Astrocyte of the hippocampus (primary cell): ENCODE measurements around the gene PIGM.
"Not testable (repeated sequence)": the region's sequence is repeated elsewhere in the genome, so short reads cannot be mapped to it uniquely, and the experiment has no call there.

ENCODE experiments used
- DNase-seq: peaks from one replicate; pipeline ENCODE4 v3.0.0; 2011; ENCODE audit warnings: low read depth, low spot score

PIGM gene

GRCh38 chr1:160061369-160062229, 29.8 kb upstream of the PIGM start:
- no peak for DNase-seq

- DNase-seq, result no peak
Observed at GRCh38 chr1:160058087-160058486, 26.3 kb upstream of the PIGM start.

DNA sequence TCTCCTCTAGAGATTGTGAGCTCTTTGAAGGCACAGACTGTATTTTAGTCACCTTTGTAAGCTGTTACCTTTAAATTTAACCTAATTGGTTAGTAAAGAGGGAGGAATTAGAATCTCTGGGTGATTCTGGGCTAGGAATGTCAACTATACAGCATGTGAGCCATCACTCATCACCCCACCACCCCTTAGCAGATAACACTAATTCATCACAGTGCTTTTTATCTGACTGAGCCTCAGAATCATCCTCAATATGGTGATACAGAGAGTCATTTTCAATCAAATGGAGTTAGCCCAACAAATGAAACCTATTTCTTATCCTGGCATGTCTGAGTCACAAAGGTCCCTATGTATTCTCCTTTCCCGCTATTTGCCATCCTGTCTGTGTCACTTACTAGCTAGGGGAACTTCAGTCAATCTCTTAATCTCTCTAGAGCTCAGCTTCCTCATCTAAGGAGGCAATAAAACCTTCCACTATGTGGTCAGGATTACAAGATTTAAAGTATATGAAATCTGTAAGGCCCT, 24.9 kb upstream of the PIGM start:
- DNase-seq, result no peak

- no peak for DNase-seq
Observed at GRCh38 chr1:160053548-160054365, 22.0 kb upstream of the PIGM start.

GRCh38 chr1:160052936-160053335, 21.1 kb upstream of the PIGM start:
- no peak for DNase-seq

DNA sequence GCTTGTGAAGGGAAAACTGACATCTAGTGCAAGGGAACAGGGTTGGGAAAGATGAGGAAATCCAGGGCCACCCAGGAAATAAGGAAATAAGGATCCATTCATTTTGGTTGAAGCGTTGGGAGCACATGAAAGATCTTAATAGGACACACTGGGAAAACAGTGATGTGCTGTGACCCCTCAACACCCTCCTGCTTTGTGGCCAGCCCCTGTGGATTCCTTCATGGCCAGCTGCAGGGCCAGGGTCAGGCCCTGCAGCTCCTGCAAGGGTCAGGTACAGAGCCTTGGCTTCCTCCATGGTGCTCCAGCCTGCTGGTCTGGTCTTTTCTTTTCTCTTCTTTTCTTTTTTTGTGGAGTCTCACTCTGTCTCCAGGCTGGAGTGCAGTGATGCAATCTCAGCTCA, 18.8 kb upstream of the PIGM start:
- no peak for DNase-seq

DNA sequence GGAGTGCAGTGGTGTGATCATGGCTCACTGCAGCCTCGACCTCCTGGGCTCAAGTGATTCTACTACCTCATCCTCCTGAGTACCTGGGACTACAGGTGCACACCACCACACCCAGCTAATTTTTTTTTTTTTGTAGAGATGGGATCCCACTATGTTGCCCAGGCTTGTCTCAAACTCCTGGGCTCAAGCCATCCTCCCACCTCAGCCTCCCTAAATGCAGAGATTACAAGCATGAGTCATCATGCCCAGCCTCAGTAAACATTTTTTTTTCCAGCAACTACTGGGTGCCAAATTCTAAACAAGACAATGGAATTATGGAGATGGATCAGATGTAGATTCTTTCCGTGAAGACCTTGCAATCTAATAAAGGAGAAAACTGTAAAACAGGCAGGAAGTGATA, 18.4 kb upstream of the PIGM start:
- not testable (repeated sequence) for DNase-seq

- no peak for DNase-seq
Observed at GRCh38 chr1:160049101-160049500, 17.3 kb upstream of the PIGM start.

DNA sequence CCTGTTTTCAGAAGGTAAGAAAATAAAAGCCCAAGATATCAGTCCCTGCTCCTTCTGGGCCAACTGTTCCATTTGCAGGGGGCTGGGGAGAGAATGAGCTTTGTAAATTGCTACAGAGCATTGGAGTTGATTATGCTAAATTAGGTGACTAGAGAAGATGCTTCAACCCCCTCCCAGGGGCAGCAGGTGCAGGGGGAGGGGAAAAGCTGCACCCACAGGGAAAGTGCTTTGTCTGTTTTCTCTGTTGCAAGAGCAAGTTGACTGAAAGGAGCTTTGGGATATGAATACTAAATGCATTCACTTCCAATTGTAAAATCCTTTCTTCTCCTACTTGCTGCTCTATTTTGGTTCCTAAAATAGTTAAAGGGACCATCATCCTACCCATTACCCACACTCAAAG, 16.5 kb upstream of the PIGM start:
- DNase-seq, result no peak

DNA sequence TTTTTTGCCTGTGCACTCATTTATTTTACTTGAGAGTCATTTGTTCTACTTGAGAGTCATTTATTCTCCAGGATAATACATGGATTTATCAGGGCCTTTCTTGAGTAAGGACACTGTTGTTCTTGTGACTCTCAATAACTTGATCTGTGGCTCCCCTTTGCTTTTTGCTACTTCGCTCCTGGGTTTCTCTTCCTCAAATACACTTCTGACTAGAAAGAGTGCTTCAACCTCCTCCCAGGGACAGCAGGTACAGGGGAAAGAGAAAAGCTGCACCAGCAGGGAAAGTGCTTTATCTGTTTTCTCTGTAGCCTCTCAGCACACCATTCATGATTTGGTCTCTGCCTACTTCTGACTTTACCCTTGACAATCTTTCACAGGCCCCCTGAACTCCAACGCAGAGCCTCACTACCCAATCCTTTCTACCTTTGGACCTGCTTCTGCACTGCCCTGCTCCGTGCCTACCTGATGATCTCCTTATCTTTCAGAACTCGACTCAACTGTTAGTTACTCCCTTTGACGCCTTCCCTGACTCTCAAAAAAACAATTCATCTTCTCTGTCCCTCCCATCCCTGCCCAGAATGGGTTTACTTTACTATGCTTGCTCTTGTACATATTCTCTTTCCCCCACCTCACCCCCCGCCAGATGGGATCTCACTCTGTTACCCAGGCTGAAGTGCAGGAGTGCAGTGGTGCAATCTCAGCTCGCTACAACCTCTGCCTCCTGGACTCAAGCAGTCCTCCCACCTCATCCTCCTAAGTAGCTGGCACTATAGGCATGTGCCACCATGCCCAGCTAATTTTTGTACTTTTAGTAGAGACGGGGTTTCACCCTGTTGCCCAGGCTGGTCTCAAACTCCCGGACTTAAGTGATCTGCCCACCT, 15.6 kb upstream of the PIGM start:
- no peak for DNase-seq

DNA sequence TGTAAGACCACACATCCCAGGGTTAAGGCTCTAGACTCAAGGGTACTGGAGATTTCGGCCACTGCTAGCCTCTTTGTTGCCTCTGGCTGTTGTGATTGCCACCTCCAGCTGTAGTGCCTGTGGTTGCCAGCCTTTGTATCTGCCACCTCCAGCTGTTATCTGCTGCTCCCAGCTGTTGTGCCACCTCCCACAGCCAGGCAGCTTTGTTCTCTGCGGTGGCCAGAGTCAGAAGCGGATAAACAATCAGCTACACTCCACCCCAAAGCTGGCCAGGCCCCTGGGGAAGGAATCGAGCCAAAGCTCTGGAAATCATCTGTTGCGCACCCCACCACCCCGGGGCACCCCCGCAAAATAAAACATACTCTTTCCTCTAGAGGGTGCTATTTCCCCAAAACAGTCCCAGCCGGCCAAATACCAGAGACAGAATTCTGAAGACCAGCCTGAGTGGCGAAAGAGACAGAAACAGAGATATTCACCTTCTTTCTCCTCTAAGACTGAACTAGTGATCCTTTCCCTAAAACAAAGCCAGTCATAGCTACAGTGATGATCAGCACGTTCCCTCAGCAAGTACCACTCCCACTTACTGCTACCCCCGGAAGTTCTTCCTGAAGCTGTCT, 14.8 kb upstream of the PIGM start:
- DNase-seq, result peak; percentile 56

- no peak for DNase-seq
Observed at GRCh38 chr1:160045653-160046052, 13.9 kb upstream of the PIGM start.

- no peak for DNase-seq
Observed at GRCh38 chr1:160043543-160043942, 11.8 kb upstream of the PIGM start.

GRCh38 chr1:160040476-160040875, 8.7 kb upstream of the PIGM start:
- no peak for DNase-seq

- DNase-seq, result peak; percentile 23
Observed at GRCh38 chr1:160032165-160032820, 503 bp upstream of the PIGM start.

GRCh38 chr1:160030657-160031364, 979 bp downstream of the PIGM start:
- peak; percentile 13 for DNase-seq

- DNase-seq, result peak; percentile 8
Observed at GRCh38 chr1:160028426-160028825, 3.4 kb downstream of the PIGM start.

GRCh38 chr1:160025314-160025713, 6.5 kb downstream of the PIGM start:
- no peak for DNase-seq

GRCh38 chr1:160024195-160024905, 7.4 kb downstream of the PIGM start:
- no peak for DNase-seq
